Breast epithelium (tissue), 3 donors: ENCODE results near the gene SKOR2.

Source experiments
- POLR2A ChIP-seq: fragments of 450-650 bp; IDR thresholded peaks from one replicate; pipeline ENCODE4 v1.6.1; 2016; ENCODE audit warnings: antibody characterized with exemption, mild to moderate bottlenecking, moderate library complexity
- POLR2AphosphoS5 ChIP-seq, 3 donors: sonication (generic); formaldehyde crosslinking; IDR thresholded peaks; one replicate each; pipeline ENCODE4 v1.6.1; 2017; ENCODE audit warnings: antibody characterized with exemption in 3 of 3
- TF ChIP-seq, protein P1 (sequence below), 3 donors: fragments of 450-650 bp; IDR thresholded peaks; one replicate each; pipeline ENCODE4 v1.5.1; 2016 to 2017; ENCODE audit warnings: antibody characterized with exemption in 3 of 3, mild to moderate bottlenecking in 3 of 3, moderate library complexity in 3 of 3

DNA sequence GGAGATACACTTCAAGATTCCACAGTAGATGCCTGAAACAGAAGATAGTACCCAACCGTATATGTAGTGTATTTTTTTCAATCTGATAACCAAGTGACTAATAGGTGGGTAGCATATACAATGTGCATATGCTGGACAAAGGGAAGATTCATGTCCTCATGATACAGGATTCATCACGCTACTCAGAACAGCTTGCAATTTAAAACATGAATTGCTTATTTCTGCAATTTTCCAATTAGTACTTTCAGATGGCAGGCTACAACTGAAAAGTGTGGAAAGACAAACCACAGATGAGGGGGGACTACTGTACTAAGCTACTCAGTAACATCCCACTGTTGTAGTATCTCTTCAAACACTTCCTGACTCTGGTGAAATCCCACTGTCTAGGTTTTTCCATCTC lies 79.0 kb downstream of the SKOR2 start:
- TF ChIP-seq, protein P1, sequence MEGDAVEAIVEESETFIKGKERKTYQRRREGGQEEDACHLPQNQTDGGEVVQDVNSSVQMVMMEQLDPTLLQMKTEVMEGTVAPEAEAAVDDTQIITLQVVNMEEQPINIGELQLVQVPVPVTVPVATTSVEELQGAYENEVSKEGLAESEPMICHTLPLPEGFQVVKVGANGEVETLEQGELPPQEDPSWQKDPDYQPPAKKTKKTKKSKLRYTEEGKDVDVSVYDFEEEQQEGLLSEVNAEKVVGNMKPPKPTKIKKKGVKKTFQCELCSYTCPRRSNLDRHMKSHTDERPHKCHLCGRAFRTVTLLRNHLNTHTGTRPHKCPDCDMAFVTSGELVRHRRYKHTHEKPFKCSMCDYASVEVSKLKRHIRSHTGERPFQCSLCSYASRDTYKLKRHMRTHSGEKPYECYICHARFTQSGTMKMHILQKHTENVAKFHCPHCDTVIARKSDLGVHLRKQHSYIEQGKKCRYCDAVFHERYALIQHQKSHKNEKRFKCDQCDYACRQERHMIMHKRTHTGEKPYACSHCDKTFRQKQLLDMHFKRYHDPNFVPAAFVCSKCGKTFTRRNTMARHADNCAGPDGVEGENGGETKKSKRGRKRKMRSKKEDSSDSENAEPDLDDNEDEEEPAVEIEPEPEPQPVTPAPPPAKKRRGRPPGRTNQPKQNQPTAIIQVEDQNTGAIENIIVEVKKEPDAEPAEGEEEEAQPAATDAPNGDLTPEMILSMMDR (IDR thresholded peaks at IDR 0.05), result no peak
- TF ChIP-seq POLR2A (no peak), POLR2AphosphoS5 (IDR thresholded peaks at IDR 0.05) (no peak)
